Measurements from ENCODE around the gene JAK1. TPM values are rescaled to one million over a fixed set of nuclear protein-coding genes. Genes with fewer than 3 reads are reported as not detected.
"Not testable (repeated sequence)": the region's sequence is repeated elsewhere in the genome, so short reads cannot be mapped to it uniquely, and the experiment has no call there.

JAK1 gene
- polyA plus RNA-seq, 4 donors = 101 to 108 (median 103) TPM

- no peak for DNase-seq (ENCODE audit: low read depth in 4 of 4, low spot score in 2 of 4)
These were observed 40.8 kb downstream of the JAK1 start for GRCh38 chr1:64925594-64925993.

- no peak for DNase-seq (ENCODE audit: low read depth in 4 of 4, low spot score in 2 of 4)
These were observed 43.0 kb downstream of the JAK1 start for GRCh38 chr1:64923294-64923718.

GRCh38 chr1:64922336-64922735, 44.0 kb downstream of the JAK1 start:
- no peak for DNase-seq (ENCODE audit: low read depth in 4 of 4, low spot score in 2 of 4)

GRCh38 chr1:64921771-64922170, 44.6 kb downstream of the JAK1 start:
- no peak for DNase-seq (ENCODE audit: low read depth in 4 of 4, low spot score in 2 of 4)

- DNase-seq (ENCODE audit: low read depth in 4 of 4, low spot score in 2 of 4) = no peak
These were observed 45.3 kb downstream of the JAK1 start for GRCh38 chr1:64920941-64921589.

GRCh38 chr1:64919120-64919519, 47.2 kb downstream of the JAK1 start:
- not testable (repeated sequence) for DNase-seq (ENCODE audit: low read depth in 4 of 4, low spot score in 2 of 4)

- DNase-seq (ENCODE audit: low read depth in 4 of 4, low spot score in 2 of 4) = no peak
These were observed 48.4 kb downstream of the JAK1 start for GRCh38 chr1:64917907-64918306.

- DNase-seq (ENCODE audit: low read depth in 4 of 4, low spot score in 2 of 4) = no peak
These were observed 49.0 kb downstream of the JAK1 start for GRCh38 chr1:64917328-64917861.

- DNase-seq (ENCODE audit: low read depth in 4 of 4, low spot score in 2 of 4) = no peak
These were observed 50.7 kb downstream of the JAK1 start for GRCh38 chr1:64915381-64916274.

- DNase-seq (ENCODE audit: low read depth in 4 of 4, low spot score in 2 of 4) = no peak
These were observed 52.9 kb downstream of the JAK1 start for GRCh38 chr1:64913361-64914015.

GRCh38 chr1:64912191-64912590, 54.2 kb downstream of the JAK1 start:
- DNase-seq (ENCODE audit: low read depth in 4 of 4, low spot score in 2 of 4) = no peak

- DNase-seq (ENCODE audit: low read depth in 4 of 4, low spot score in 2 of 4) = no peak
These were observed 55.0 kb downstream of the JAK1 start for GRCh38 chr1:64911326-64911725.

- no peak for DNase-seq (ENCODE audit: low read depth in 4 of 4, low spot score in 2 of 4)
These were observed 57.3 kb downstream of the JAK1 start for GRCh38 chr1:64909031-64909430.

- no peak for DNase-seq (ENCODE audit: low read depth in 4 of 4, low spot score in 2 of 4)
These were observed 57.8 kb downstream of the JAK1 start for GRCh38 chr1:64908575-64908974.

GRCh38 chr1:64906447-64906846, 59.9 kb downstream of the JAK1 start:
- no peak for DNase-seq (ENCODE audit: low read depth in 4 of 4, low spot score in 2 of 4)

- DNase-seq (ENCODE audit: low read depth in 4 of 4, low spot score in 2 of 4) = no peak
These were observed 62.8 kb downstream of the JAK1 start for GRCh38 chr1:64903593-64903992.

GRCh38 chr1:64901663-64902062, 64.7 kb downstream of the JAK1 start:
- no peak for DNase-seq (ENCODE audit: low read depth in 4 of 4, low spot score in 2 of 4)

- no peak for DNase-seq (ENCODE audit: low read depth in 4 of 4, low spot score in 2 of 4)
These were observed 65.4 kb downstream of the JAK1 start for GRCh38 chr1:64900916-64901315.

GRCh38 chr1:64898107-64898861, 68.1 kb downstream of the JAK1 start:
- DNase-seq (ENCODE audit: low read depth in 4 of 4, low spot score in 2 of 4) = peak in 2 of 4 donors; percentile 28 to 36

GRCh38 chr1:64896551-64896950, 69.8 kb downstream of the JAK1 start:
- peak in 1 of 4 donors; percentile 21 for DNase-seq (ENCODE audit: low read depth in 4 of 4, low spot score in 2 of 4)

All from left renal cortex interstitium (tissue), 4 donors.